Loucy (cell line): ENCODE results near the gene FOXP1.

Source experiments
- CTCF ChIP-seq: fragments of 200-600 bp; sonication (generic); conservative IDR thresholded peaks from 2 replicates; pipeline ENCODE4 v1.5.1; 2014; ENCODE audit warnings: mild to moderate bottlenecking, antibody characterized with exemption, low read length
- EZH2phosphoT487 ChIP-seq: fragments of 200-600 bp; IDR thresholded peaks from 2 replicates; pipeline ENCODE4 v1.6.1; 2018; ENCODE audit warnings: antibody characterized with exemption, mild to moderate bottlenecking, moderate library complexity, borderline replicate concordance

- TF ChIP-seq CTCF (no peak), EZH2phosphoT487 (no peak)
Observed at GRCh38 chr3:71211083-71211482, 372.4 kb downstream of the FOXP1 start.
